Measurements from ENCODE around the gene ICE2. TPM values are rescaled to one million over a fixed set of nuclear protein-coding genes. Genes with fewer than 3 reads are reported as not detected.

ICE2 gene
- total RNA-seq, 1 donor from 2014 or later, result 50.3 TPM

GRCh38 chr15:60473135-60473534 lies 5.8 kb downstream of the ICE2 start:
- no peak for DNase-seq (ENCODE audit: extremely low spot score, unreplicated experiment)
- Mint-ChIP-seq H3K4me3 (ENCODE audit: unreplicated experiment) (no peak overlapping the region), H3K27me3 (ENCODE audit: unreplicated experiment) (no peaks in the 10 kb centered on the region), H3K4me1 (ENCODE audit: unreplicated experiment) (peaks cover 34% of the 10 kb centered on the region), H3K27ac (ENCODE audit: unreplicated experiment) (no peak overlapping the region), H3K36me3 (ENCODE audit: unreplicated experiment) (peaks cover 23% of the 10 kb centered on the region), H3K9me3 (ENCODE audit: unreplicated experiment) (no peaks in the 10 kb centered on the region)
- no peak for TF ChIP-seq CTCF (IDR thresholded peaks at IDR 0.05)

DNA sequence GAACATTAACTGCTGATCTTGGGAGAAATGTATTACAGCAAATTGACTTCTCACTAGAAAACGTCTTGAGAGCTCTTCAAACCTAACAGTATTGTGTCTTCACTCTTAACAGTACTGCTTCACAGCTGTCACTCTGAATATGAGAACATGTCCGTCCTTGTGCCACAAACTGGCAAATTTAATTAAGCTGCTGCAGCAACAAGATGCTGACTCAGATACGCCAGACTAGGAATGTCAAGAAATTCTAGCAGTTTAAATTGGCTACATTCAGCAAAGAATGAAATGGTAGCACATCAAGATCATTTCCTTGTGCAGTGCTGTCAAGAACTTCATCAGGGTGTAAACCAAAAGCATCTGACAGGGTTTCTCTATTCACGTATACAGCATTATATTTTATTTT lies 7.6 kb downstream of the ICE2 start:
- no peaks in the 10 kb centered on the region for H3K9me3 Mint-ChIP-seq (ENCODE audit: unreplicated experiment)
- H3K27ac Mint-ChIP-seq (ENCODE audit: unreplicated experiment), result no peak overlapping the region
- H3K27me3 Mint-ChIP-seq (ENCODE audit: unreplicated experiment), result no peaks in the 10 kb centered on the region
- peaks cover 18% of the 10 kb centered on the region for H3K4me1 Mint-ChIP-seq (ENCODE audit: unreplicated experiment)
- peaks cover 29% of the 10 kb centered on the region for H3K36me3 Mint-ChIP-seq (ENCODE audit: unreplicated experiment)
- no peak for TF ChIP-seq CTCF (IDR thresholded peaks at IDR 0.05)
- no peak for DNase-seq (ENCODE audit: extremely low spot score, unreplicated experiment)
- H3K4me3 Mint-ChIP-seq (ENCODE audit: unreplicated experiment), result no peak overlapping the region

- H3K36me3 Mint-ChIP-seq (ENCODE audit: unreplicated experiment), result peaks cover 27% of the 10 kb centered on the region
Measured at GRCh38 chr15:60469893-60470641, 8.9 kb downstream of the ICE2 start.

GRCh38 chr15:60464836-60465630 lies 13.9 kb downstream of the ICE2 start:
- Mint-ChIP-seq H3K36me3 (ENCODE audit: unreplicated experiment) (peaks cover 27% of the 10 kb centered on the region), H3K27me3 (ENCODE audit: unreplicated experiment) (no peaks in the 10 kb centered on the region), H3K4me3 (ENCODE audit: unreplicated experiment) (no peak overlapping the region), H3K27ac (ENCODE audit: unreplicated experiment) (peak overlapping the region; percentile 85), H3K9me3 (ENCODE audit: unreplicated experiment) (no peaks in the 10 kb centered on the region), H3K4me1 (ENCODE audit: unreplicated experiment) (peaks cover 11% of the 10 kb centered on the region)
- TF ChIP-seq CTCF (IDR thresholded peaks at IDR 0.05), result no peak
- no peak for DNase-seq (ENCODE audit: extremely low spot score, unreplicated experiment)

More at GRCh38 chr15:60469893-60470641, 8.9 kb downstream of the ICE2 start:
- peak overlapping the region; percentile 50 for H3K27ac Mint-ChIP-seq (ENCODE audit: unreplicated experiment)
- DNase-seq (ENCODE audit: extremely low spot score, unreplicated experiment), result no peak
- no peak overlapping the region for H3K4me3 Mint-ChIP-seq (ENCODE audit: unreplicated experiment)
- H3K9me3 Mint-ChIP-seq (ENCODE audit: unreplicated experiment), result no peaks in the 10 kb centered on the region
- peaks cover 19% of the 10 kb centered on the region for H3K4me1 Mint-ChIP-seq (ENCODE audit: unreplicated experiment)
- TF ChIP-seq CTCF (IDR thresholded peaks at IDR 0.05), result no peak
- H3K27me3 Mint-ChIP-seq (ENCODE audit: unreplicated experiment), result no peaks in the 10 kb centered on the region

DNA sequence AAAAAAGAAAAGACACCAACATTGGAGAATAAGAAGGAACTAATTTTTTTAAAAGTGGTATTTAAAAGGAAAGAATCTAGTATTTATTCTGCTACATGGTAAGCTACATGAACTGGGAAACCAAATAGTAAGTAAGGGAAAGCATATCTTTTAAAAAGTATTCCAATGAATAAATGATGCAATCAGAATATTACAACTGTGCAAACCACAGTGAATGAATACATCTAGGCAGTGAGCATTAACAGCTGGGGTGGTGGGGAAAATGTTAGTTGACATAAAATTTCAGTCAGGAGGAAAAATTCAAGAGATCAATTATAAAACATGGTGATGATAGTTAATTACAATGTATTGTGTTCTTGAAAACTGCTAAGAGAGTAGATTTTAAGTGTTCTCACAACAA lies 16.9 kb downstream of the ICE2 start:
- Mint-ChIP-seq H3K4me1 (ENCODE audit: unreplicated experiment) (peaks cover 7% of the 10 kb centered on the region), H3K27me3 (ENCODE audit: unreplicated experiment) (no peaks in the 10 kb centered on the region), H3K27ac (ENCODE audit: unreplicated experiment) (no peak overlapping the region), H3K4me3 (ENCODE audit: unreplicated experiment) (no peak overlapping the region), H3K9me3 (ENCODE audit: unreplicated experiment) (no peaks in the 10 kb centered on the region), H3K36me3 (ENCODE audit: unreplicated experiment) (peaks cover 11% of the 10 kb centered on the region)
- TF ChIP-seq CTCF (IDR thresholded peaks at IDR 0.05), result no peak
- no peak for DNase-seq (ENCODE audit: extremely low spot score, unreplicated experiment)

All from osteocyte (in vitro differentiated cells).